ENCODE data around the gene ASTN1.

DNA sequence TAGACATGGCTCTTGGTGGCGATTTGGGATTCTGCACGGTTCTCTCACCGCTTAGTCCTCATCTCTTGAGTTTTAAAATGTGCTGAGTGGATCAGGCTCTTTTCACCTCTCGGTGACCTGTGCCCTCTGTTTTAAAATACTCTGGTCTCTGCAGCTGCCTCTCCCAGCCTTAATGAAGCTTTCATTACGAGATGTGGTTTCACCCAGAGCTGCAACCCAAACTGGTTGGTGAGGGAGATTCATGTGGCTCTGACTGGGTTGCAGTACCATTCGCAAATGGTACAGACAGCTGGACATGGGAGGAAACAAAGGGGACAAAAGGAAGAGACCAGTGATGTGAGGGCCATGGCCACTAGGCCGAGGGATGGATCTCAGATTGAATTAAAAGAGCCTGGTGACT, 258.9 kb downstream of the ASTN1 start:
- TF ChIP-seq CTCF (IDR thresholded peaks at IDR 0.05 in 2 of 3, conservative IDR thresholded peaks at IDR 0.05 in 1 of 3; ENCODE audit: borderline replicate concordance in 1 of 3, insufficient read depth in 1 of 3, low read depth in 2 of 3, low read length in 2 of 3) (no peak), POLR2A (IDR thresholded peaks at IDR 0.05; ENCODE audit: borderline replicate concordance, extremely low read depth, insufficient read depth, insufficient read length) (no peak), POLR2AphosphoS5 (IDR thresholded peaks at IDR 0.05; ENCODE audit: low read depth, low read length) (no peak), SP1 (IDR thresholded peaks at IDR 0.05; ENCODE audit: low read depth) (no peak), EZH2 (IDR thresholded peaks at IDR 0.05) (no peak), CEBPB (IDR thresholded peaks at IDR 0.05; ENCODE audit: low read depth) (no peak), MAX (IDR thresholded peaks at IDR 0.05) (no peak), JUND (IDR thresholded peaks at IDR 0.05) (no peak), RAD21 (IDR thresholded peaks at IDR 0.05; ENCODE audit: low read depth) (no peak)
- TF ChIP-seq, protein P1, sequence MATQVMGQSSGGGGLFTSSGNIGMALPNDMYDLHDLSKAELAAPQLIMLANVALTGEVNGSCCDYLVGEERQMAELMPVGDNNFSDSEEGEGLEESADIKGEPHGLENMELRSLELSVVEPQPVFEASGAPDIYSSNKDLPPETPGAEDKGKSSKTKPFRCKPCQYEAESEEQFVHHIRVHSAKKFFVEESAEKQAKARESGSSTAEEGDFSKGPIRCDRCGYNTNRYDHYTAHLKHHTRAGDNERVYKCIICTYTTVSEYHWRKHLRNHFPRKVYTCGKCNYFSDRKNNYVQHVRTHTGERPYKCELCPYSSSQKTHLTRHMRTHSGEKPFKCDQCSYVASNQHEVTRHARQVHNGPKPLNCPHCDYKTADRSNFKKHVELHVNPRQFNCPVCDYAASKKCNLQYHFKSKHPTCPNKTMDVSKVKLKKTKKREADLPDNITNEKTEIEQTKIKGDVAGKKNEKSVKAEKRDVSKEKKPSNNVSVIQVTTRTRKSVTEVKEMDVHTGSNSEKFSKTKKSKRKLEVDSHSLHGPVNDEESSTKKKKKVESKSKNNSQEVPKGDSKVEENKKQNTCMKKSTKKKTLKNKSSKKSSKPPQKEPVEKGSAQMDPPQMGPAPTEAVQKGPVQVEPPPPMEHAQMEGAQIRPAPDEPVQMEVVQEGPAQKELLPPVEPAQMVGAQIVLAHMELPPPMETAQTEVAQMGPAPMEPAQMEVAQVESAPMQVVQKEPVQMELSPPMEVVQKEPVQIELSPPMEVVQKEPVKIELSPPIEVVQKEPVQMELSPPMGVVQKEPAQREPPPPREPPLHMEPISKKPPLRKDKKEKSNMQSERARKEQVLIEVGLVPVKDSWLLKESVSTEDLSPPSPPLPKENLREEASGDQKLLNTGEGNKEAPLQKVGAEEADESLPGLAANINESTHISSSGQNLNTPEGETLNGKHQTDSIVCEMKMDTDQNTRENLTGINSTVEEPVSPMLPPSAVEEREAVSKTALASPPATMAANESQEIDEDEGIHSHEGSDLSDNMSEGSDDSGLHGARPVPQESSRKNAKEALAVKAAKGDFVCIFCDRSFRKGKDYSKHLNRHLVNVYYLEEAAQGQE (IDR thresholded peaks at IDR 0.05; ENCODE audit: low read depth): no peak
- TF ChIP-seq, protein P2, sequence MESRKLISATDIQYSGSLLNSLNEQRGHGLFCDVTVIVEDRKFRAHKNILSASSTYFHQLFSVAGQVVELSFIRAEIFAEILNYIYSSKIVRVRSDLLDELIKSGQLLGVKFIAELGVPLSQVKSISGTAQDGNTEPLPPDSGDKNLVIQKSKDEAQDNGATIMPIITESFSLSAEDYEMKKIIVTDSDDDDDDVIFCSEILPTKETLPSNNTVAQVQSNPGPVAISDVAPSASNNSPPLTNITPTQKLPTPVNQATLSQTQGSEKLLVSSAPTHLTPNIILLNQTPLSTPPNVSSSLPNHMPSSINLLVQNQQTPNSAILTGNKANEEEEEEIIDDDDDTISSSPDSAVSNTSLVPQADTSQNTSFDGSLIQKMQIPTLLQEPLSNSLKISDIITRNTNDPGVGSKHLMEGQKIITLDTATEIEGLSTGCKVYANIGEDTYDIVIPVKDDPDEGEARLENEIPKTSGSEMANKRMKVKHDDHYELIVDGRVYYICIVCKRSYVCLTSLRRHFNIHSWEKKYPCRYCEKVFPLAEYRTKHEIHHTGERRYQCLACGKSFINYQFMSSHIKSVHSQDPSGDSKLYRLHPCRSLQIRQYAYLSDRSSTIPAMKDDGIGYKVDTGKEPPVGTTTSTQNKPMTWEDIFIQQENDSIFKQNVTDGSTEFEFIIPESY (IDR thresholded peaks at IDR 0.05; ENCODE audit: extremely low read depth, insufficient replicate concordance, low read length): no peak

Measured in HCT116 (cell line).